SH-SY5Y (cell line): ENCODE results near the gene TGFBR1.

Experiments used
- GATA2 ChIP-seq: IDR thresholded peaks from 2 replicates; pipeline ENCODE4 v1.6.1; 2011; ENCODE audit warnings: mild to moderate bottlenecking, low read depth, low read length
- GATA3 ChIP-seq: IDR thresholded peaks from 2 replicates; pipeline ENCODE4 v1.6.1; 2011; ENCODE audit warnings: low read depth, mild to moderate bottlenecking, low read length, moderate library complexity

GRCh38 chr9:99073347-99073746, 31.6 kb upstream of the TGFBR1 start:
- TF ChIP-seq GATA2 (no peak), GATA3 (no peak)
